ENCODE results near the gene SNX11. TPM values are rescaled to one million over a fixed set of nuclear protein-coding genes. Genes with fewer than 3 reads are reported as not detected.
A peak's percentile ranks its signal among the peaks of the same experiment; 100 is the strongest.
"Not testable (repeated sequence)": the region's sequence is repeated elsewhere in the genome, so short reads cannot be mapped to it uniquely, and the experiment has no call there.

SNX11 gene
- total RNA-seq, 1 experiment from 2014 or later: 40.7 TPM

DNA sequence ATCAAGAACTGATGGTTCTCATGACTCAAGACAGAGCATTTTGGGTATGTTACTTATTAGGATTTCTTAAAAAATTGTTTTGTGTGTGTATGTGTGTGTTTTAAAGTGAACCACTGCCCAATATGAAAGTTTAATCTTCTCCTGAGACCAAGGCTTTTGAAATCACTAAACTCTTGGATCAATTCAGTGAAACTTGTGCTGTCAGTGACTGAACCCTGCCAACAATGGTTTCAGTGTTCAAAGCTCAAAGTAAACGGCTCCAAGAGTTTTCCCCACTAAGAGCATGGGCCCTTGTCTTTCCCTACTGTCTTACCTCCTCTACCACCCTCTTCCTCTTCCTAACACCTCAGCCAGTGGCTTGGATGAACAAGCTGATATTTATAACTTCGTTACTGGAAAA, 37.4 kb upstream of the SNX11 start:
- CTCF ChIA-PET: interaction anchor here (0.5 to 14.1 kb wide), 5 partner anchors 9 to 1122 kb away, joined by 4 to 225 read pairs (median 6); partner anchors contain the start of gene NFE2L1
- H3K4me1 ChIP-seq: peaks cover 15% of the 10 kb centered on the region
- no TSS peak for BruUV-seq (replicated peaks)
- Mint-ChIP-seq H3K4me3 (ENCODE audit: unreplicated experiment) (no peak overlapping the region), H3K9me3 (ENCODE audit: unreplicated experiment) (no peaks in the 10 kb centered on the region), H3K27ac (ENCODE audit: unreplicated experiment) (no peak overlapping the region), H3K4me1 (ENCODE audit: low read depth, unreplicated experiment) (peaks cover 19% of the 10 kb centered on the region), H3K36me3 (ENCODE audit: insufficient read depth, unreplicated experiment) (peaks cover 95% of the 10 kb centered on the region), H3K27me3 (ENCODE audit: insufficient read depth, unreplicated experiment) (no peaks in the 10 kb centered on the region)
- H3K27me3 ChIP-seq (replicated peaks; ENCODE audit: control insufficient read depth, insufficient read depth, low read length): no peaks in the 10 kb centered on the region
- peaks cover 6% of the 10 kb centered on the region; the same call in 1 of the 2 replicates for H3K36me3 ChIP-seq (ENCODE audit: control insufficient read depth, insufficient read depth, low read length)
- intact Hi-C loops (cut with micrococcal nuclease; ENCODE audit: unreplicated experiment): no loop called here
- H3K4me3 ChIP-seq (ENCODE audit: low read depth, low read length): no peak overlapping the region
- no peak for DNase-seq
- POLR2A ChIA-PET: interaction anchor here (0.6 kb wide), 1 partner anchor 17 kb away, joined by 3 read pairs; no protein-coding TSS in a partner anchor
- TF ChIP-seq, protein P1, sequence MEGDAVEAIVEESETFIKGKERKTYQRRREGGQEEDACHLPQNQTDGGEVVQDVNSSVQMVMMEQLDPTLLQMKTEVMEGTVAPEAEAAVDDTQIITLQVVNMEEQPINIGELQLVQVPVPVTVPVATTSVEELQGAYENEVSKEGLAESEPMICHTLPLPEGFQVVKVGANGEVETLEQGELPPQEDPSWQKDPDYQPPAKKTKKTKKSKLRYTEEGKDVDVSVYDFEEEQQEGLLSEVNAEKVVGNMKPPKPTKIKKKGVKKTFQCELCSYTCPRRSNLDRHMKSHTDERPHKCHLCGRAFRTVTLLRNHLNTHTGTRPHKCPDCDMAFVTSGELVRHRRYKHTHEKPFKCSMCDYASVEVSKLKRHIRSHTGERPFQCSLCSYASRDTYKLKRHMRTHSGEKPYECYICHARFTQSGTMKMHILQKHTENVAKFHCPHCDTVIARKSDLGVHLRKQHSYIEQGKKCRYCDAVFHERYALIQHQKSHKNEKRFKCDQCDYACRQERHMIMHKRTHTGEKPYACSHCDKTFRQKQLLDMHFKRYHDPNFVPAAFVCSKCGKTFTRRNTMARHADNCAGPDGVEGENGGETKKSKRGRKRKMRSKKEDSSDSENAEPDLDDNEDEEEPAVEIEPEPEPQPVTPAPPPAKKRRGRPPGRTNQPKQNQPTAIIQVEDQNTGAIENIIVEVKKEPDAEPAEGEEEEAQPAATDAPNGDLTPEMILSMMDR (IDR thresholded peaks at IDR 0.05; ENCODE audit: insufficient read depth in 1 of 2, low read depth in 1 of 2, low read length in 1 of 2, severe bottlenecking in 1 of 2, unreplicated experiment in 1 of 2): no peak
- H3K9me3 ChIP-seq: no peaks in the 10 kb centered on the region

DNA sequence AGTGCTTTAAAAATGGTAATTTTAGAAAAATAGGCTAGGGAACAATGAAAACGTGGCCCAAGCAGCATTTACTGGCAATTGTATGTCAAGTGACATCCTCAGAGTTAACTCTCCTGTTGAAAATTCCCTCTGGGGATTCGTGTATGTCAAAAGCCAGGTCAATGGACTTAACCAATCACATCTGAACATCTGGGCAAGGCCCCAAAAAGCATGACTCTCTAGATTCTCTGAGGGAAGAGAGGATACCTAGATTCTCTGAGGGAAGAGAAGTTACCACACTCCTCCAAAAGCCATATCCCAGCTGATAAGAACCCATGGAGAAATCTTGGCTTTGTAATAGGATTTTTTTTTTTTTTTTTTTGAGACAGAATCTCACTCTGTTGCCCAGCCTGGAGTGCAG, 35.9 kb upstream of the SNX11 start:
- intact Hi-C loops (cut with micrococcal nuclease; ENCODE audit: unreplicated experiment): no loop called here

DNA sequence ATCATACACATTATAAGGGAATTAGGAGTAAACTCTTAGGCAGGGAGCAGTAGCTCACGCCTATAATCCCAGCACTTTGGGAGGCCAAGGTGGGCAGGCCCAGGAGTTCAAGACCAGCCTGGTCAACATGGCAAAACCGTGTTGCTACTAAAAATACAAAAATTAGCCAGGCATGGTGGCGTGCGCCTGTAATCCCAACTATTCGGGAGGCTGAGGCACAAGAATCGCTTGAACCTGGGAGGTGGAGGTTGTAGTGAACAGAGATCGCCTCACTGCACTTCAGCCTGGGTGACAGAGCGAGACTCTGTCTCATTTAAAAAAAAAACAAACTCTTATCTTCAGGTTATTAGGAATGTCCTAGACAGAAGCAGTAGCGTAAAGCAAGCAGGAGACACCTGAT, 34.8 kb upstream of the SNX11 start:
- H3K9me3 ChIP-seq; H3K27me3 Mint-ChIP-seq (ENCODE audit: insufficient read depth, unreplicated experiment); H3K4me3 Mint-ChIP-seq (ENCODE audit: unreplicated experiment); H3K4me1 Mint-ChIP-seq (ENCODE audit: low read depth, unreplicated experiment); H3K9me3 Mint-ChIP-seq (ENCODE audit: unreplicated experiment); intact Hi-C loops (cut with micrococcal nuclease; ENCODE audit: unreplicated experiment); H3K36me3 ChIP-seq (ENCODE audit: control insufficient read depth, insufficient read depth, low read length); H3K27me3 ChIP-seq (replicated peaks; ENCODE audit: control insufficient read depth, insufficient read depth, low read length); H3K4me3 ChIP-seq (ENCODE audit: low read depth, low read length); DNase-seq; BruUV-seq (replicated peaks): not testable (repeated sequence)
- POLR2A ChIA-PET: interaction anchor here (0.7 to 1.9 kb wide), 2 partner anchors 24 to 25 kb away, joined by 3 to 13 read pairs; partner anchors contain the start of gene NFE2L1
- Mint-ChIP-seq H3K27ac (ENCODE audit: unreplicated experiment) (peak overlapping the region; percentile 19), H3K36me3 (ENCODE audit: insufficient read depth, unreplicated experiment) (peaks cover 96% of the 10 kb centered on the region)
- H3K4me1 ChIP-seq: peaks cover 12% of the 10 kb centered on the region
- CTCF ChIA-PET: interaction anchor here (0.6 to 14.1 kb wide), 4 partner anchors 37 to 540 kb away, joined by 3 to 225 read pairs (median 3); no protein-coding TSS in a partner anchor

More for the DNA sequence above, 35.9 kb upstream of the SNX11 start:
- ChIA-PET POLR2A (interaction anchor here (0.7 kb wide), 1 partner anchor 217 kb away, joined by 6 read pairs; no protein-coding TSS in a partner anchor), CTCF (interaction anchor here (0.9 to 14.1 kb wide), 4 partner anchors 10 to 45 kb away, joined by 3 to 225 read pairs (median 4); no protein-coding TSS in a partner anchor)
- no TSS peak for BruUV-seq (replicated peaks)
- TF ChIP-seq, protein P1 (IDR thresholded peaks at IDR 0.05; ENCODE audit: insufficient read depth in 1 of 2, low read depth in 1 of 2, low read length in 1 of 2, severe bottlenecking in 1 of 2, unreplicated experiment in 1 of 2): no peak
- Mint-ChIP-seq H3K4me3 (ENCODE audit: unreplicated experiment) (no peak overlapping the region), H3K27me3 (ENCODE audit: insufficient read depth, unreplicated experiment) (no peaks in the 10 kb centered on the region), H3K4me1 (ENCODE audit: low read depth, unreplicated experiment) (peaks cover 15% of the 10 kb centered on the region), H3K9me3 (ENCODE audit: unreplicated experiment) (no peaks in the 10 kb centered on the region), H3K27ac (ENCODE audit: unreplicated experiment) (no peak overlapping the region), H3K36me3 (ENCODE audit: insufficient read depth, unreplicated experiment) (peaks cover 95% of the 10 kb centered on the region)
- Histone ChIP-seq H3K9me3 (no peaks in the 10 kb centered on the region), H3K4me1 (peaks cover 15% of the 10 kb centered on the region), H3K27me3 (replicated peaks; ENCODE audit: control insufficient read depth, insufficient read depth, low read length) (no peaks in the 10 kb centered on the region), H3K36me3 (ENCODE audit: control insufficient read depth, insufficient read depth, low read length) (peaks cover 7% of the 10 kb centered on the region), H3K4me3 (ENCODE audit: low read depth, low read length) (no peak overlapping the region)
- DNase-seq: no peak

DNA sequence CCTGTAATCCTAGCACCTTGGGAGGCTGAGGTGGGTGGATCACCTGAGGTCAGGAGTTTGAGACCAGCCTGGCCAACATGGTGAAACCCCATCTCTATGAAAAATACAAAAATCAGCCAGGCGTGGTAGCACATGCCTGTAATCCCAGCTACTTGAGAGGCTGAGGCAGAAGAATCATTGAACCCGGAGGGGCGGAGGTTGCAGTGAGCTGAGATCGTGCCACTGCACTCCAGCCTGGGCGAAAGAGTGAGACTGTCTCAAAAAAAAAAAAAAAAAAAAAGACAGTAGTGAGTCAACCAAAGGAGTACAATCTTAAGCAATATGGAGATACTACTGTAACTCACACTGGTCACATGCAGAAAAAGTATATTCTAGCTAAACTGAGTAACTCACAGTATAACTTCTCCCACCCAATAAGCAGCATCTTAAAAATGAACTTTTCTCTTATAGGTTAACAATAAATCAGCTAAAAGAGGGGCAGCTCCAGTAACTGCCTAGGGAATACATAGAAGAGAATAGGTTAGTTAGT, 33.9 kb upstream of the SNX11 start:
- DNase-seq; H3K27me3 ChIP-seq (replicated peaks; ENCODE audit: control insufficient read depth, insufficient read depth, low read length); H3K4me1 Mint-ChIP-seq (ENCODE audit: low read depth, unreplicated experiment); H3K27ac Mint-ChIP-seq (ENCODE audit: unreplicated experiment); H3K27me3 Mint-ChIP-seq (ENCODE audit: insufficient read depth, unreplicated experiment); H3K9me3 ChIP-seq; BruUV-seq (replicated peaks); H3K4me3 Mint-ChIP-seq (ENCODE audit: unreplicated experiment); H3K36me3 ChIP-seq (ENCODE audit: control insufficient read depth, insufficient read depth, low read length); H3K4me3 ChIP-seq (ENCODE audit: low read depth, low read length); H3K4me1 ChIP-seq; H3K9me3 Mint-ChIP-seq (ENCODE audit: unreplicated experiment): not testable (repeated sequence)
- H3K36me3 Mint-ChIP-seq (ENCODE audit: insufficient read depth, unreplicated experiment): peaks cover 94% of the 10 kb centered on the region
- POLR2A ChIA-PET: interaction anchor here (0.7 to 1.9 kb wide), 2 partner anchors 25 to 28 kb away, joined by 3 to 13 read pairs; no protein-coding TSS in a partner anchor
- intact Hi-C loops (cut with micrococcal nuclease; ENCODE audit: unreplicated experiment): loop anchor here (1.0 kb wide), 2 partner anchors 25 to 47 kb away; partner anchors contain the start of gene NFE2L1
- CTCF ChIA-PET: interaction anchor here (0.6 to 14.1 kb wide), 4 partner anchors 9 to 57 kb away, joined by 3 to 225 read pairs (median 5); no protein-coding TSS in a partner anchor
